NCI-H748 (cell line): ENCODE measurements around the gene PEX11B.

ENCODE experiments used
- DNase-seq: peaks from one replicate; lab custom pipeline; 2025; ENCODE audit not compliant: unreplicated experiment; lab: John Stamatoyannopoulos, UW

Gene PEX11B

GRCh38 chr1:145918144-145918991 lies at the start of gene PEX11B:
TSS of gene PEX11B (minus strand) at chr1:145918717. CDS start at chr1:145918688, 29 bp downstream.
- peak; percentile 91 for DNase-seq

GRCh38 chr1:145967288-145967687 lies 48.8 kb upstream of the PEX11B start:
- no peak for DNase-seq

GRCh38 chr1:145965119-145965744 lies 46.7 kb upstream of the PEX11B start:
- no peak for DNase-seq

- peak; percentile 96 for DNase-seq
Measured at GRCh38 chr1:145964328-145965118, 46.0 kb upstream of the PEX11B start, which contains the start of the genes ANKRD34A and POLR3GL. TSS of gene ANKRD34A (minus strand) at chr1:145964575. CDS start at chr1:145961759, 2,816 bp downstream. TSS of gene POLR3GL (plus strand) at chr1:145964690. CDS start at chr1:145974866, 10,176 bp downstream.

- peak; percentile 70 for DNase-seq
Measured at GRCh38 chr1:145963265-145964019, 44.9 kb upstream of the PEX11B start.

DNA sequence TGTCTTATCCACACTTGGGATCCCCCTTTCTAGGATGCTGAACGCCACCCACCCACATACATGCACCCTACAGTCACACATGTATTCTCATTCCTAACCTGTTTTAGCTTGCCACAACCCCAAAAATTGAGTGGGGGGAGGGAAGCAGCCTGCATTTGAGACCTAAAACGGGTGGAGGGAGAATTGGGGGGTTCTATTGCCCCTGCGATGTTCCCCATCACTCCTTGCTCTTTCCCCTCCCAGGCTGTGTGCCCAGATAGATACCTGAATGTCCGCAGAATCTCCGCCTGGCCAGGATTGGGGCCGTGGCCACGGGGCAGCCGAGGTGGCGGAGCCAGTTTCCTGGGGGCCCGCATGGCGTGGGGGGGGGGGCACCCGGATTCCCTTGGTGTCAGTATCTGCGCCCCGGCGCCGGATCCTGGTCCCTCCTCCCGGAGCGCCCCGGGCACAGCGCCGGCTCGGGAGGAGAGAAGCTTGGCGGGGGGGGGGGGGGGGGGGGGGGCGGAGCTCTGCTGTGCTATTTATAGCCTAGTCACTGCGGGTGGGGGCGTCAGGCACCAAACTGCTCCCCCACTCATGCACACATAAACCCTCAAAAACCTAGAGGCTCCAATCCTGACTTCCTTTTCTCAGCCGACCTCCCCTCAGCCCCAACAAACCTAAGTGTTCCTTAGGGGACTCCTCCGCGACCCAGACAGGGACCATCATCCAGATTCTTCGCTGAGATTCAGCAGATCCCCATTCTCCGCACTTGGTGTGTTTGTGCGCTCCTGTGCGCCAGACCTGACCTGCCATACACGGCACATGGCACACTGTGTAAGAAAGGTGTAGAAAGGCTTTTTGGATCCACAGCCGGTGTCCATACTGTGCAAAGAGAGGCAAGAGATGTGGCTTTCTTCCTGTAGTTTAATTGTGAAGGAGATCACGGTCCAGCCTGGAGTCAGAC lies 43.9 kb upstream of the PEX11B start:
- peak; percentile 47 for DNase-seq

- DNase-seq, result peak; percentile 53
Measured at GRCh38 chr1:145961425-145962156, 43.1 kb upstream of the PEX11B start.

DNA sequence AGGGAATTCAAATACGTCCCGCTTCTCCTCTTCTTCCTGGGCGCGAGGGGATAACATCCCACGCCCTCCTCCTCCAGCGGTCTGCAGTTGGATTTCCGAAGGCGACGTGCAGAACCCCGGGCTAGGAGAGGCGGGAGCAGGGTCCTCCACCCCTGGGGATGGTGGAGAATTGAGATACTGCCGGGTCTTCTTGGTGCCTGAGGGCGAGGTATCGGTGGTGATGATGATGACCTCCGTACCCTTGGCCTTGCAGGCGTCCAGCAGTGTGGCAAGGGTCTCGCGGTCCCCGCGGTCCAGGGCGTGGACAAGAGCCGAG lies 42.5 kb upstream of the PEX11B start:
- DNase-seq, result peak; percentile 36

- DNase-seq, result peak; percentile 83
Measured at GRCh38 chr1:145960468-145961108, 42.1 kb upstream of the PEX11B start.

GRCh38 chr1:145959957-145960467 lies 41.5 kb upstream of the PEX11B start:
- DNase-seq, result peak; percentile 34

DNA sequence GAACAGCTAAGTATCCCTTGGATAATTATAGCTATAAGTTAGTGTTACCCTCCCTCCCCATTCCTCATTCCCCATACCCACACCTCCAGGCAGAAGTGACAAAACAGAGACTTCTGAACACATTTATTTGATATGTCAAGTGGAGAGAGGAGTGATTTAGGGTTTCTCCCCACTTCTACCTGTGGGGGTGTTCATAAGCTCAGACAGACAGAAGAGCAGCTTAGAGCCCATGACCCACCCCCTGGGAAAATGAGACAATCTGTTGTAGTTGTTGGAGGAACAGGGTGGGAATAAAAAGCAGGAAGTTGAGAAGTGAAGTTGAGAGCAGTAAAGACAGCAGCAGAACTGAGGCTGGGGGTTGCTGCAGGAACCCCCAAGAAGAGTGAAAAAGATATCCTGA lies 40.8 kb upstream of the PEX11B start:
- no peak for DNase-seq

- no peak for DNase-seq
Measured at GRCh38 chr1:145958734-145959133, 40.2 kb upstream of the PEX11B start.

- peak; percentile 97 for DNase-seq
Measured at GRCh38 chr1:145957443-145958319, 39.2 kb upstream of the PEX11B start, which contains the start of gene LIX1L. TSS of gene LIX1L (minus strand) at chr1:145958017. CDS start at chr1:145957927, 90 bp downstream.

DNA sequence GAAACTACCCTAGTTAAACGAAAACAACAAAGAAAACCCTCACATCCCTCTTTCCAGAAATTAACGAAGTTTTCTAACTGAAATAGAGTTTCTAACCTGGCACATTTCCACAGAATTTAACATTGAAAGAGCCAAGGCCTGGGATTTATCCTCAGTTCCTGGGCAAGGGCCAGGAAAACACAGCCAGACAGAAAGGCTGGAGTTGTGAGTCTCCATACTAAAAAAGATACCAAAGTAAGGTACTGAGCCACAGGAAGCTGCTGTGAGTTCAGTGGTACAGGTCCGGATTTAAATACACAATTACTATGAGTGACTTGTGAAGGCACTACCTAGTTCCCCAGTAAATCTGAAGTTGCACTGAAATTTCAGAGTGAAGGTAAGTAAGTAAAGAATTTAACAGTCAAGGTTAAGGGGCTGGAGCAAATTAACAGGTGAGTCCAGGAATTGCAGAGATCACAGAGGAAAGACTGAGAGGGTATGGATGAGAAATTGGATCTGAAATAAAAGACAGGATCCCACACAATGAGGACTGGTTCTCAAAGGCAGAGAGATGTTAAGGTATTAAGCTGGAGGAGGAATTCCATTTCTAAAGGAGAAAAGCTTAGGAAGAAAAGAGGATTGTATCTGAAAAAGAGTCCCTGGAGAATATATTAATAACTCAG lies 38.4 kb upstream of the PEX11B start:
- DNase-seq, result no peak

- DNase-seq, result no peak
Measured at GRCh38 chr1:145956361-145956760, 37.8 kb upstream of the PEX11B start.

DNA sequence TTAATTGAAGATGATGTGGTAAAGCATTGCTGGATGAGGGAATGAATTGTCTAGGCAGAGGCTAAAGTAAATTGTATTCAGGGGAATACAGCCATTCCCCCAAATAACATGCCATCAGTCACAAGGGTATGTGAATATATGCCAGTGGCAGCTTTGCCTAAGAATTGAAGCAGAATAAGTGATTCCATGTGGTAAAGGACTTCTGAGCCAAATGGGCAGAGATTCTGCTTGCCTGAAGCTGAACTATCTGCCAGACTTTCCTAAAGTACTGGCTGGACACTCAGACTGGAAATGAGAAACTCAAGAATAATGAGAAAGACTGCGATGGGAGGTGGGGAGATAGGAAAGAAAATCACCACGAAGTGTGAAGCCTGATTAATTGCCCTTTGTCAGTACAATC lies 36.9 kb upstream of the PEX11B start:
- DNase-seq, result no peak

- no peak for DNase-seq
Measured at GRCh38 chr1:145953861-145954260, 35.3 kb upstream of the PEX11B start.
